HG03066 (cell line): ENCODE data around the gene SMIM29.

Source experiments
- ATAC-seq: cut with Tn5 transposase; IDR thresholded peaks from one replicate; pipeline ENCODE4 v1.9.1; 2021; ENCODE audit warnings: low read depth; ENCODE audit not compliant: unreplicated experiment

SMIM29 gene

DNA sequence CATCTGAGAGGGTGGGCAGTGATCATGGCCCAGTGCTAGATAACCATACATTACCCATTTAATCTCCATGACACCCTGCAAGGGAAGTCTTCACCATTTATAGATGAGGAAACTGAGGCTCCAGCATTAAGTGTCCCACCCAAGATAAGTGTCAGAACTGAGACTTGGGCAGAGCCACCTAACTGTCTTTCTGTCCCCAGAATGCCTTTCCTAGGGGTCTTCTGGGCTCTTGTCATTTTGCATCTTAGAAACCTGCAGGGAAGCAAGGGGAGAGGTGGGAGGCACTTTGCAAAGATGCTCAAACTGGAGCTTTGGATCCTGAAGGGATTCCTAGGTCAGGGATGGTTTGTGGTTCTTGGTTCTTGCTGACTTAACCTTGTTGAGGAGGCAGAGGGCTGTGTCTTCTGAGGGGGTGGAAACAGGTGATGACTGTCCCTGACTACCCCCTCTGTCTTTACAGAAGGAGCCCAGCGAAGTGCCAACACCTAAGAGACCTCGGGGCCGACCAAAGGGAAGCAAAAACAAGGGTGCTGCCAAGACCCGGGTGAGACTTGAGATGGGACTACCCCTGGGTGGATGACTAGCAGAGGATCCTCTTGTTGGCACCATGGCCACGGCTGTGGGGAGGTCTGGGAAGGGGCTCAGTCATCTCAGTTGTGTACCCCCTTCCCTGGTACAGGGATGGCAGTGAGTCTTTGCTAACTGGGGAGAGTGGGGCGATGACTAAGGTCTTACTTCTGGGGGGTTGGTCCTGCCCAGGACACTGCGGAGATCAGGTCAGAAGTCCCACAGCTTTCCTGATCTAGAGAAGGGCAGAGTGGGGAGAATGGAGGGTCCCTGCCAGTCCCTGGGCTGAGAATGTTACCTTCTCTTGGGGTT, 6.3 kb downstream of the SMIM29 start:
- no peak for ATAC-seq

DNA sequence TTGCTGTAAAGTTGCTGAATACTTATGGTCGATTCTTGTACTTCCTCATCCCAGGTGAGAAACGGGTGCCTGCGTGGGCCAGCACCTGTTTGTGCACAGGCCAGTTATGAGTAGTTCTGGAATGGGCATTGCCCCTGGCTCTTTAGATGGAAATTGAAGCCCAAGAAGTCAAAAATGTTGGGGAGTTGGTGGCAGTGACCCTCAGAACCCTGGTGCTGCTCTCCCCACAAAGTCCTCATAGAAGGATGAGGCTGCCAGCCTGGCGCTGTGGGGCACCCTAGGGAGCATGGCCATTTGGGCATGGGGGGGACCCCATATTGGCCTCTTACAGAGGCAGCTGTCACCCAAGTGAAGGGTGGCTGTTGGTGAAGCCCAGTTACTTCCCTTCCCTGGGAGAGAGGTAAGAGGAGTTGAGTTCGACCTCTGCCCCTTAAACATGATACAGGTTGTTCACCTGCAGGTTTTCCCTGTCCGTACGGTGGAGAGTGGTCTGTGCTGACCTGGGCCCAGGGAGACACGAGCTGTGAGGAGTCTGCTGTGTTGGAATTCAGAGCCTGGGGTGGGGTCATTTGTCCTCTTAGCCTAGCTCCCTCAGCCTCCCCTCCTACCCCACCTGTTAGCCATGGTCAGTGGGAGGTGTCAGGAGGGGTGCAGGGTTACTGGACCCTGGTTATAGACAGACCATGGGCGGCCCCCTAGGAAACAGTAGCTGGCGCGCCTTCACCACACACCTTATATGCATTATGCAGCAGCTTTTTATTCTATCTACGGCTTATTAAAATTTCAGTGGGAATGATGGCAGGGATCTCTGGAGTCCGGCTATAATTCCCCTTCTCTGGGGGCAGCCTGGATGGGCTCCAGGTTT, 7.2 kb downstream of the SMIM29 start:
- ATAC-seq = no peak

GRCh38 chr6:34240329-34241248, 8.2 kb downstream of the SMIM29 start:
- no peak for ATAC-seq

DNA sequence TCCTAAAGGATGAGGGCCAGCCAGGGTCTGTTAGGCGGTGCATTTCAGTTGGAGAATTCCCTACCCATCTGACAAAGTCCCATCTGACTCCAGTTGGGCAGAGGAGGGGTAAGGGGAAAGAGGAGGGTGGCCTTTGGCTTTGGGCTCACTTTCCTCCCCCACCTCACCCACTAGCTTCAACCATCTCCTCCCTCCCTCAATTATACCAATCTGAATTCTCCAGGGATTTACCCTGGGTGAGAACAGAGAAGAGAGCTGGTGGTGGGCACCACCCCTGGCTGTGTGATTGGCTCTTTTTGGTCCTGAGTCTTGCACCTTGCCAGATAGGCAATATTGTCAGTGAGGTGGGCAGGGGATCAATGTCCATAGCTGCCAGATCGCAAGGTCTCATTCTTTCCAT, 8.9 kb downstream of the SMIM29 start:
- no peak for ATAC-seq

DNA sequence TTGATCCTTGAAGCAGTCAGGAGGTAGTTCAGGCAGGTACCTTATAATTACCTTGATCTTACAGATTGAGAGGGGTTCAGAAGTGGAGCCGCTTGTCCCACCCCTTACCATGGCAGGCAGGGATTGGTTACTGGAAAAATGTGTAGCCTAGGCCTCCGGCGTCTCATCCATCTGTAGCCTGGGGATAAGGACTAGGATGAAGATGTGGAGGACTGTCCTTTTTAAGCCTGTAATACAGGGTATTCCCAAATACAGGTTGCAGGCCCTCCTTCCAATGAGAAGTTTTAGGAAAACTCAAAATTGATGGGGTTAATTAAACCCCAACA, 9.3 kb downstream of the SMIM29 start:
- ATAC-seq = no peak

DNA sequence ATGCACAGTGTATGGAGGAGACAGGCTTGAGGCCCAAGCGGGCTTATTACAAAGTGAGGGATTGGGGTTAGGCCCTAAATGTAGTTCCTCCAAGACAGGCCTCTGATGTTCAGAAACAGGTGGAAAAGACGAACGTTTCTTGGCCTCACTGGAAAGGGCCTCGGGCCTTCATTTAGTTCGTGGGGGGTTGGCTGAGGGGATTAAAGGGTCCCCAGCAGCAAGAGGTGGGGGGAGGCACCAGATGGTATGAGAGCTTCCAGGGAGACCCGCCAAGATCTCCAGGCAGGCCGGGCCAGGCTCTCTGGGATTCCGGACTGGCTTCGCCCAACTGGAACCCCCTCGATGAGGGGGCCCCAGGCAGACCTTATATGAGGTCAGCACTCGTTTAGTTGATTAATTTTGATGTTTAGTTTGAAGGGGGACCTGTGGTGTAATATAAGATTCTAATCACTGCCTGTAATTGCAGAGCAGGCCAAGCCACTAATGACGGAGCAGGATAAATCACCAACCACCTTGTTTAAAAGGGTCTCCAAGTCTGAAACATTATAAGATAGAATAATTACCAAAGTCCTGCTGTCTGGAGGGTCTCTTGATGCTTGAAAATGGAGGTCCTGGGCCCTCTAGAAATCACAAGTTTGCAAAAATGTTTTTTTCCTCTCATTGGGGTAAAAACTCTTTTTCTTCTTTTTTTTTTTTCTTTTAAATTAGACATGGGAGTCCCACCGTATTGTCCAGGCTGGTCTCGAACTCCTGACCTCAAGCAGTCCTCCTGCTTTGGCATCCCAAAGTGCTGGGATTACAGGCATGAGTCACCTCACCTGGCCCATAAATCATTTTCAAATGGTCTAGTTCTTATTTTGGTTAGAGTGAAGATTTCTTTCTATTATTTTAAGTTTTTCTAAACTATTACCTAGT, 10.0 kb downstream of the SMIM29 start:
- ATAC-seq = no peak

- ATAC-seq = no peak
These were observed 10.9 kb downstream of the SMIM29 start for GRCh38 chr6:34237722-34238584.

GRCh38 chr6:34237316-34237721, 11.5 kb downstream of the SMIM29 start:
- ATAC-seq = no peak

GRCh38 chr6:34236443-34237315, 12.1 kb downstream of the SMIM29 start, which contains the start of gene HMGA1:
Gene HMGA1, plus strand, starts transcription at chr6:34236873. Its CDS starts 3,908 bp downstream, at chr6:34240781.
- peak; percentile 63 for ATAC-seq

DNA sequence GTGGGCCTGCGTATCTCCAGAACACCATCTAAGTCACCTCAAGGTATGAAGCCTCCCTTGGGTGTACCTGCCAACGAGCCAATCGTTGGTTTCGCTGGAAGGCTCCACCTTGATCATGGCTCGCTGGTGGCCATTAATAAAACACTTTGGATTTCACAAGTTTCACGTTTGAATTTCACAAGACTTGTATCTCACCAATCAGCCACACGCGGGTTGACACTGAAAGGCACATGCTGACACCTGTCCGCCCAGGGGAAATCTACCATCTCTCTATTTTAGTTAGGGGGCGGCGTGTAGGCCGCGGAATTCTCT, 12.7 kb downstream of the SMIM29 start:
- ATAC-seq = peak; percentile 8

DNA sequence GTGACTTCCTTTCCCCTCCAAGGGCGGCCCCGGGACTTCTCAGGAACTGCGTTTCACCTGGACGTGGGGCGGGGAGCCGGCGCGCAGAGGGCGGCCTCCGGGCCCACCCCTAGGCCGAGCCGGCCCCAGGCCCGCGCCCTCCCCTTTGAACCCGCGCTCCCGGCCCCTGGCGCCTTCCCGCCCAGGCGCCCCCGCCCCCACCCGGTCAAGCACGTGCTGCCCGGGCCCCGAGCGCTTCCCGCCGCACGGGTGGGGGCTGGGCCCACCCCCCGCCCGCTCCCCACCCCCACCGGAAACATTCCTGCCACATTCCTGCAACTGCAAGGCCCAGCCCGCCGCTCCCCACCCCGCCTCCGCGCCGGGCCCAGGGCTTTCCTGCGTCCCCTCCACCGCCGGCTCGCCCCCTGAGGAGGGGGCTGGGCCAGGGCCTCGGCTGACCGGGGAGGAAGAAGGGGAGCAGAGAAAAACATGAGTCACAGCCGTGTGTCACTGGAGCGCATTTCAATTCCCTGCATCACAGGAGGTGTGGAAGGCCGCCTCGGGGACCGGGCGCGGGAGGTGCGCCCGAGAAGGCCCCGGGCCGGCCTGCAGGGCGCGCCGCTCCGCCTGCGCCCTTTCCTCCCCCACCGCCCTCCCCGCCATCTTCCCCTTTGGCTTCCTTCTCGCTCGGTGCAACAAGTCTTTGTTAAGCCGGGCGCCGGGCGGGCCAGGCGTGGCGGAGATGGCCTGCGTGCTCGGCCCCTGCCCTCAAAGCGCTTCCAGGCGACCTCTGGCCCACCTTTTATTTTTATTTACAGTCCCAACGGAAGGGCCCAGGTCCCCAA, 13.3 kb downstream of the SMIM29 start:
- ATAC-seq = no peak

DNA sequence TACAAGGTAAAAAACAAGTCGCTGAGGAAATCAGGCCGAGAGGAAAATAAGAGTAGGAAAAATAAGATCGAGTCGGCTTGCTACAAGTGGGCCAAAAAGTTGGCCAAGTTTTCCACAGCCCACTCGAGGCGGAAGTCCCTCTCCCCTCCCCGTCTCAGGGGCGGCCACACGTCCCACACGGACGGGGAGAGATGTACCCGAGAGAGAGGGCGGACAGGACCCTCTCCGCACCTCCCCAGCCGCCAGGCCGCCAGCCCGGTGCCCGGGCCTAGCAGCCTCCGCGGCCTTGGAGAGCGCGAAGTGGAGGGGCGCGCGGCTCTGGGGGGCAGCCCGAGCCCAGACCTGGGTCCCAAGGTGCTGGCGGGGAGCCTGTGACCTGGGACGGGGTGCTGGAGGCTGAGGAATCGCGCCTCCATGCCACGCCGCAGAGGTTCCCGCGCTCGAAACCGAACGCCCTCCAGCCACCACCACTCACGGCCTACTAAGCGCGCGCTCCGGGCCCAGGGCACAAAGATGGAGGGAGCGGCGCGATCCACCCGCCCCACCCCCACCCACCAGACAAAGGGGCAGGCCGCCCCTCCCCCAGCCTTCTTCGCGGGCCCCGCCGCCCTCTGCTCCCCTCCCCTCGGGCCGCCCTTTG, 14.0 kb downstream of the SMIM29 start:
- ATAC-seq = no peak

GRCh38 chr6:34233867-34234266, 14.9 kb downstream of the SMIM29 start:
- ATAC-seq = no peak

- ATAC-seq = no peak
These were observed 15.9 kb downstream of the SMIM29 start for GRCh38 chr6:34232901-34233300.

GRCh38 chr6:34231566-34232336, 17.1 kb downstream of the SMIM29 start:
- ATAC-seq = no peak
